Activated CD8-positive, alpha-beta memory T cell treated with anti-CD3 and anti-CD28 coated beads, Interleukin-2, amount 50 U/mL, for 1 hour (primary cell): ENCODE results near the gene MEAK7.
A peak's percentile ranks its signal among the peaks of the same experiment; 100 is the strongest.

Source experiments
- DNase-seq: peaks from one replicate; pipeline ENCODE4 v3.0.0-alpha.2; 2020; ENCODE audit errors: extremely low read depth

Gene MEAK7

DNA sequence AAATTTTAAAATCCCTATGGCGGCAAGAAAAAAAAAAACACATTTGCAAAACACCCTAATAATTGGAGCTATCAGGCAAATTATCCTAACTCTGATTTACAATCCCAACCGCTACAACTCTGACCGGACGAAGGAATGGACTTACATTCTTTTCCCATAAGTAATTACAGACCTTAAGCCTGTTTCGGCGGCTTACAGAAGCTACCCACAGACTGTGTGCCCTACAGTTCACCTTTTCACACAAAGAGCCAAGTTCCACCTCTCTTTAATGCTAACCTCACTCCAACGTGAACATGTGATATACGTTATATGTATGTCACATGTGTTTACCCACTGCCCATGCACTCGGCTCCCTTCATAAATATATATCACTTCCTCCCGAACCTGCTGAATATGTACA lies 8.7 kb upstream of the MEAK7 start:
- DNase-seq, result no peak

DNA sequence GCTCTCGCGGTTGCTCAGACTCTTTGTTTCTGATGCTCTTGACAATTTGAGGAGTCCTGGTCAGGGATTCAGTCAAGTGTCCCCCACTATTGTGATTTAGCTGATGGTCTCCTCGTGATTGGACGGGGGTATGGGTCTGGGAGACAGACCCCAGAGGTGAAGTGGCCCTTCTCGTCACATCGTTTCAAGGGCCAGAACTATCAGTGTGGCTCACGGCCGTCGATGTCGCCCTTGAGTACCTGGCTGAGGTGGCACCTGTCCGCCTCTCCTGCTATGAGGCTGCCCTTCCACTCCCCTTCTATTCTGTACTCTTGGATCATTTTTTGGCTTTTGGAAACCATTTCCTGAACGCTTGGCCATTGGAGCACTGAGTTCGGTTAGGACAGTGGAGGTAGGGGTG lies 7.4 kb upstream of the MEAK7 start:
- DNase-seq, result no peak

DNA sequence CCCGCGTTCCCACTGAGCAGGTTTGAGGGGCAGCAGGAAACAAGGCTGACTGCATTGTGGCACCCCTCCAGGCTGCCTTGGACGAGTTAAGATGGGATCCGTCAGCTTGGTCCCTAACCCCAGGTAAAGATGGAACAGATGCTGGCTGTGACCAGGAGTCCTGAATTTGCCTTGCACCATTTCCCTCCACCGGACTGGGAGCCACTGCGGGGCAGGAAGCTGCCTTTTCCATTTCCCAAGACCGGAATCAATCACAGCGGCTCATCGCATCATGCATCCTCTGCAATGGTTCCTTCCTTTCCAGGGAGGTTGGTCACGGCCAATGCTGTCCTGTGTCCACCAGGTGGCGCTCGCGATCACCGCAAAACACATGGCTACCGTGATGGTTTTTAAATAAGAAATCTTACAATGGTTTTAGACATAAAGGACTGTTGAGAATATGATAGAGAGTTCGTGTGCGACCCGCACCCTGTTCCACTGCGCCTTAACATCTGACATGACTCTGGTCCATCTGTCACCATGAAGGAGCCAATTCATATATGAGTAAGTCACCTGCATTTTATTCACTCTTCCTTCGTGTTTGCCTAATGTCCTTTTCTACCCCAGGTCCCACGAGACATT lies 6.8 kb upstream of the MEAK7 start:
- peak; percentile 58 for DNase-seq

DNA sequence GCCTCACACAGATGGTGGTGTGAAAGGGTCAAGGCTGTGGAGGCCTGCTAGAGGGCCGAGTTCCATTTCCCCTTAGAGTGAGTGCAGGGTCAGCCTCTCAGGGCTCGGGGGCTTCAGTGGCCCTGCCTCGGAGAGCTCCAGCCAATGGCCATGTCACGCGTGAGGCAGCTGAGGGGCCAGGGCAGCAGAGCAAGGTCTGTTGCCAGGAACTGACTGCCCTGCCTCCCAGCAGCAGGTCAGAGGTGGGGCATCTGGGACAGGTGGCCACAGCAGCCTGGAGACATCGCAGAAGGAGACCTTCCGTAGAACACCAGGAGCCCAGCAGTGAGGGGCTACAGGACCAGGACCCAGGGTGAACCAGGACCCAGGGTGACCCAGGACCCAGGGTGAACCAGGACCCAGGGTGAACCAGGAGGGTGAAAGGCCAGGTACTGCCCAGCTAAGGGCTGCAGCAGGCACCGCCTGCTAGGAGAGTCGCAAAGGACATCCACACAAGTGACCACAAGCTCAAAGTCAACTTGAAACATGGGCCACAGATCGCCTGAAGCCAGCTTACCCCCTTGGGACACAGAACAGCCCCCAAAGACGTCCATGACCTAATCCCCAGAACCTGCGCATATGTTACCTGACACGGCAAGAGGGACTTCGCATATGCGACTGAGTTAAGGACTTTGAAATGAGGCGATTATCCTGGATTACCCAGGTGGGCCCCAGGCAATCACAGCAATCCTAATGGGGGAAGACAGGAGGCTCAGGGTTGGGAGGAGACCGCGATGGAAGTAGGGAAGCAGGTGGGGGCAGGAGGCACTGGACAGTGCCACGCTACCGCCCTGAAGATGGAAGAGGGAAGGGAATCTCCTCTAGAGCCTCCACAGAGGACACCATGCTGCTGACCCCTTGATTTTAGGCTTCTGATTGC lies 4.8 kb upstream of the MEAK7 start:
- no peak for DNase-seq

DNA sequence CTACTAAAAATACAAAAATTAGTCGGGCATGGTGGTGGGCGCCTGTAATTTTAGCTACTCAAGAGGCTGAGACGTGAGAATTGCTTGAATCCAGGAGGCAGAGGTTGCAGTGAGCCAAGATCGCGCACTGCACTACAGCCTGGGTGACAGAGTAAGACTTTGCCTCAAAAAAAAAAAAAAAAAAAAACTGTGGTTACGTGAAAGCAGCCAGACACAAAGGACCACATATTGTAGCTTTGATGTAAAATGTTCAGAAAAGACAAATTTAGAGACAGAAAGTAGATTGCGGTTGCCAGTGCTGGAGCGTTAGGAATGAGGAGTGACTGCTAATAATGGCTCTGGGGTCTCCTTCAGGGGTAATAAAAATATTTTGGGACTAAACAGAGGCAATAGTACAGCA lies 4.0 kb upstream of the MEAK7 start:
- no peak for DNase-seq

DNA sequence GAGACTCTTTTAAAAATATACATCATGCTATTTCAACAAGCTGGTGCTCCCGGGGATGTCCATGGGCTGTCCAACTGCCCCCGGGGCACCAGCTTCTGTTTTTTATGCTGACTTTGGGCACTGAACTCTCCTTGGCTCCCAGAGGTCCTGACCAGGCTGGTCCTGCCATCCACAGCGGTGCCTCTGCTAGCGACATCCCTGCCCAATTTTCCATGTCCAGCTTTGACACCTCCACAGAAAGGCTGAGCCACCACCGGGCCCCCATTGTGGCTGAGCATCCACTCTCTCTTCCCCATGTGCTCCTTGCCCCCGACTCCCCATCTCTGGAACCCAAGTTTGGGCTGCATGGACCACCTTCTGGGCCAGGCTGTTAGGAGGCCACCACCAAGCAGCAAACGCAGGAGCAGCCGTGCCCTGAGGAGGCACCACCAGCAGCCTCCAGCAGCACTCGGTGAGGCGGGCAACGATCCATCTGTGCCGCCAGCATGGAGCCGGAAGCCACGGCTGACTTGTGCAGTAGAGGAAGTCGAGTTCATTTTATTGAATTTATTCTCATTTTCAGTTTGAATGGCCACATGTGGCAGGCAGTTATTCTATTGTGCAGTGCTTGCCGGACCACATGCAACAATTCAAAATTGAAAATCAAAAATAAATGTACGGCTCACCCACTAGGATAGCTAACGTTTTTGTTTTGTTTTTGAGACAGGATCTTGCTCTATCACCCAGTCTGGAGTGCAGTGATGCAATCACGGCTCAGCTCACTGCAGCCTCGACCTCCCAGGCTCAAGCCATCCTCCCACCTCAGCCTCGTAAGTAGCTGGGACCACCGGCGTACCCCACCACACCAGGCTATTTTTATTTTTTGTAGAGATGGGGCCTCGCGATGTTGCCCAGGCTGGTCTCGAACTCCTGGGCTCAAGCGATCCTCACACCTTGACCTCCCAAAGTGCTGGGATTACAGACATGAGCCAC lies 2.8 kb upstream of the MEAK7 start:
- no peak for DNase-seq

DNA sequence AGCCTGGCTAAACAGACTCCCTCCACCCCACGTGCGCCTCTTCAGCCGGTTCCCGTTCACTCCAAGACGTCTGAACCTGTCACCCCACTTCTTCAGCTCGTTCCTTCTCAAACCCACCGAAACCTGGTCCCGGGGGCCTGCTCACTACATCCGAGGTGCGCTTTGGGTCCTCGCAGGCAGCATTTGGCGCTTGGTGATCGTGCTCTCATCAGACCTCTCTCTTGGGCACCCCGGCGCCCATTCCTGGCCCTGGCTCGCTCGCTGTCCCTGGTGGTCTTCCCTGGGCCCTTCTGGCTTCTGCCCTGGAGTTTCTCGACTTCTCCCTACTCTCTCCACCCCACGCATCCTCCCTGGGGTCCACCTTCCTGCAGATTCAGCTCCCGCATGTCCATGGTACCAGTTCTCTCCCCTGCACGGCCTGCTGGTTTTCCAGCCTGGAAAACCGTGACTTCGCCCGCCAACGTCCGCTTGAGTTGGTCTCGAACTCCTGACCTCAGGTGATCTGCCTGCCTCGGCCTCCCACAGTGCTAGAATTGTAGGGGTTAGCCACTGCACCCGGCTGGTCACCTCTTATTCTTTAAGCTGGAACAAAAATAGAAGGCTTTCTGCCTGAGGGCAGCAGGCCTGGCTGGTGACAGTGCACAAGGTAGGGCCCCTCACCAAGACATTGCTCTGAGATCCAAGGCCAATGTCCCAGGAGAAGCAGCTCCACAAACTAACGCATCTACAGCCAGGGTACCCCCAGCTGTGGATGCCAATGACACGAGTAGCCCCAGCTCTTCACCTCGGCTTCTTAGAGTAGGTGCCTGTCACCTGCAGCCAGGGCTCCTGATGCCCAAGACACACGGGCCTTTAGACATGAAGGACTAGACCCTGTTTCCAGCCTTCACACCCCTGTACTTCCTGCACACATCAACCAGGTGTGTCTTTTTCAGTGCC lies 1.1 kb upstream of the MEAK7 start:
- no peak for DNase-seq

DNA sequence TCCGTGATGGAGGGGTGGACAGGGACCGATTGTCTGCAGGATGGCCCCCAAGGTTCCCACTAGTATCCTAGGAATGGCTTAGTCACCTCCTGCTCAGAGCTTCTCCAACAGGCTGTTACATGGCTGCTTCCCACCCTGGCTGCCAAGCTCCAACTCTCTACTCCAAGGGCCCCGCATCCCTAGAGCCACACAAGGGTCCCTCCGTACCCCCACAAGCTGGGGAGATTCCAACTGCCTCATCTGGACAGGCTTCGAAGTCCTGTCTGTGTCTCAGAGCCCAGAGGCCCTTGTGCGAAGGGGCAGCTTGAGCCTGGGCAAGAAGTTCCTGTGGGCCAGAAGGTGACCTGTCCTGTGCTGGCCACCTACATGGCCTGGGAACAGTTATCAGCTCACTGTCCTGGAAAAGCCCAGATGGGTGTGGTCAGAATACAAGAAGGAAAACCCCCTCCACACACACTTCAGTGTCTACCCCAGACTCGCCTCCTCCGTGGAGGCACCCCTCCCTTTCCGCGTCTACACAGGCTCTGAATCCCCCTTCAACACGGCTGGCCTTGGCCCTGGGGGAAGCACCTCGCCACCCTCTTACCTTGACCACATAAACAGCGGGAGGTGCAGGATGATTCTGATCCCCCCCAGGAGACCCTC lies 586 bp downstream of the MEAK7 start:
- DNase-seq, result no peak

DNA sequence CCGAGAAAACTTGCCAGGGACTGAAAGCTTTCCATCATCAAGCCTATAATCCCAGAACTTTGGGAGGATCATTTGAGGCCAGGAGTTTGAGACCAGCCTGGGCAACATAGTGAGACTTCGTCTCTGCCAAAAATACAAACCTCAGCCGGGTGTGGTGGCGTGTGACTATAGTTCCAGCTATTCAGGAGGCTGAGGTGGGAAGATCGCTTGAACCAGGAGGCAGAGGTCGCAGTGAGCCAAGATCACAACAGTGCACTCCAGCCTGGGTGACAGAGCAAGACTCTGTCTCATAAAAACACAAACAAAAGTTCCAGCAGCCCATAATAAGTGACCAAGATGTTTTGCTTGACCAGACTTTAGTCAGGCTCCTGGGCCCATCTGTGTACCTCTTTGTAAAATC lies 1.9 kb downstream of the MEAK7 start:
- DNase-seq, result no peak

DNA sequence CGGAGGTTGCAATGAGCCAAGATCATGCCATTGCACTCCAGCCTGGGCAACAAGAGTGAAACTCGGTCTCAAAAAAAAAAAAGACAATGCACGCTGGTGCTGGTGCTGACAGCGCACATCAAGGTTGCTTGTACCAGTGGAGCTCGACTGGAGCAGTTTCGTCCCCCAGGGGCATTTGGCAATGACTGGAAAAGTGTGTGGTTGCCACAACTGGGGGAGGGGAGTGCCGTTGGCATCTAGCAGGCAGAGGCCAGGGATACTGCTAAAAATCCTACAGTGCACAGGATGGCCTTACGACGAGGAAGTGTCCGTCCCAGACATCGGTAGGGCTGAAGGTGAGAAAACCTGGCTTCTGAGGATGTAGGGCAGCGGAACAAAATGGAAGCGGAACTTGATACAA lies 2.4 kb downstream of the MEAK7 start:
- no peak for DNase-seq

DNA sequence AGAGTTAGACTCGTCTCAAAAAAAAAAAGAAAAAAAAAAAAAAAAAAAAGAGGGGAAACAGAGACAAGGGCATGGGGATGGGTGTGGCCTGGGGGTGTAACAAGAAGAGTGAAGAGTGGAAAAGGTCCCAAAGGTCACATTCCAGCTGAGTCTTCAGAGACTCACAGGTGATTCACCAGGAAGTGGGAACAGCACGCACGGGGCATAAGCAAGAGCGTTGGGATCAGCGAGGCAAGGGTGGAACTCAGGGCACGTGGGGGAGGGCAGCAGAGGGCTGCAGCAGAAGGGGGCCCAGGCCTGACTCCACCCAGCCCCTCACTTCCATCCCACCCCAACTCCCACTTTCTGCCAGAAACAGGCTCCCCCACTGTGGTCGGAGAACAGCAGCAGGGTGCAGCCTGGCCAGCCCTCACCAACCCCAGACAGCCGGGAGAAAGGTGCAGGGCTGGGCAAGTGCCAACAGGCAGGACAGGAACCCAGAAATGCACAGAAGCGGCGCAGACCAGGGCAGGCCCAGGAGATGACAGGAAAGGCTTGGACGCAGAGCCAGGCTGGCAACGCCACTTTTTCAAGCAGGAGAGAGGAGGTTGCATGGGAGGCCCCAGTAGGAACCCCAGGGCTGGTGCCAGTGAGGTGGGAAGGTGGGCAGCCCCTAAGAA lies 3.3 kb downstream of the MEAK7 start:
- DNase-seq, result no peak

DNA sequence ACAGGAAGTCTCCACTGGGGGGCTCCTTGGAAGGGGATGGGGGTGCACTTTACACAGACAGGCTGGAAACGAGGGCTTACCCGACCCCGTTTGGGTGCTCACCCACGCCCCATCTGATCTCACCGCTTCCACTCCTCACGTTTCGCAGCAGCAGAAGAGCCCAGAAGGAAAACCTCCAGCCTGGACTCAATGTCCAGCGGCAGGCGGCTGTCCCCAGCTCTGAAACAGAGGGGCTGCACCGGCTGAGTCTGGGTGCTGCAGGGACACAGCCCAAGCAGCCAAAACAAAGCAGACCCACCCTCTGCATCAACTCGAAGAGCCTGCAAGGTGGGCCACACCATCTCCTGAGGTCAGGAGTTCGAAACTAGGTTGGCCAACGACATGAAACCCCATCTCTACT lies 3.9 kb downstream of the MEAK7 start:
- DNase-seq, result no peak

DNA sequence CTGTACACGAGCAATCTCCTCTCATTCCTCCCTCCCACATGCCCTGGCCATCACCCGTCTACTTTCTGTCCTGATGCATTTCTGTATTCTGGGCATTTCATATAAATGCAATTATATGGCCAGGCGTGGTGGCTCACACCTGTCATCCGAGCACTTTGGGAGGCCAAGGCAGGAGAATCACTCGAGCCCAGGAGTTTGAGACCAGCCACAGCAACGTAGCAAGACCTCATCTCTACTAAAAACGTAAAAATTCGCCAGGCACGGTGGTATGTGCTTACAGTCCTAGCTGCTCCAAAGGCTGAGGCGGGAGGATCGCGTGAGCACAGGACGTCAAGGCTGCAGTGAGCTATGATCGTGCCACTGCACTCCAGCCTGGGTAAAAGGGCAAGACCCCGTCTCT lies 4.8 kb downstream of the MEAK7 start:
- no peak for DNase-seq

DNA sequence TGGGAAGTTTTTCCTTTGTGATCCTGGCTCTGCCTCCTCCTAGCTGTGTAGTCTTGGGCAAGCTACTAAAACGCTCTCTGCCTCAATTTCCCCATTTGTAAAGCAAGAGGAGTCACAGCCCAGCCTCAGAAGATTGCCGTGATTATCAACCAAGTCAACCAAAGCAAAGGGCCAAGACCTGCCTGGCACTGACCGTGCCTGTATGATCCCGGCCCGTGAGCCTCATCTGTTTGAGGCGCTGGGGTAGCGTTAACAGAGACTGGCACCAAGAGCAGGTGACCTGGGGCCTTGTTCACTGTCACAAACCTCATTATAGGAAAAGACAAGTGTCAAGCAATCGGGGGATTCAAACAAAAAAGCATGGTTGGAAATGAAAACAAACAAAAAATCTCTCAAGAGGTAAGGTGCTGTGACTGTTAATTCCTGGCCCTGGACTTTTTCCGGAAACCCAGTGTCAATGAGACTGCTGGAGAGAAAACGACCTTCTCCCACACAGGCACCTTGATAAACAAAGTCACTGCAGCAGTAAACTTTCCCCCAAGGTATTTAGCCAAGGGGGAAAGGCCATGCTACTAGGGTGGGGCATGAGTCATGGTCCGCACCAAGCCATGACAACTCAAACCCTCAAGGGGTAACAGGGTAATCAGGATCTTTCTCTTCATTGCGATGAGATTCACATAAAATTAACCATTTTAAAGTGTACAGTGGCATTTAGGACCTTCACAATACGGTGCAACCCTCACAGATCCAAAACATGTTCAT lies 5.4 kb downstream of the MEAK7 start:
- no peak for DNase-seq

DNA sequence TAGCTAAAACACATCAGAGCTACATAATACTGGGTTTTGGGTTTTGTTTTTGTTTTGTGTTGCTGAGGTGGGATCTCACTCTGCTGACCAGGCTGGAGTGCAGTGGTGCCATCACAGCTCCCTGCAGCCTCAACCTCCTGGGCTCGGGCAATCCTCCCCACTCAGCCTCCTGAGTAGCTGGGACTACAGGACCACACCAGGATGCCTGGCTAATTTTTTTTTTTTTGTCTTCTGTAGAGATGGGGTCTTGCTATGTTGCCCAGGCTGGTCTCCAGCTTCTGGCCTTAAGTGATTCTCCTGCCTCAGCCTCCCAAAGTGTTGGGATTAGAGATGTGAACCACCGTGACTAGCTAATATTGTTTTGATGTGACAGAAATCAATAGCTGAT lies 6.2 kb downstream of the MEAK7 start:
- DNase-seq, result no peak

DNA sequence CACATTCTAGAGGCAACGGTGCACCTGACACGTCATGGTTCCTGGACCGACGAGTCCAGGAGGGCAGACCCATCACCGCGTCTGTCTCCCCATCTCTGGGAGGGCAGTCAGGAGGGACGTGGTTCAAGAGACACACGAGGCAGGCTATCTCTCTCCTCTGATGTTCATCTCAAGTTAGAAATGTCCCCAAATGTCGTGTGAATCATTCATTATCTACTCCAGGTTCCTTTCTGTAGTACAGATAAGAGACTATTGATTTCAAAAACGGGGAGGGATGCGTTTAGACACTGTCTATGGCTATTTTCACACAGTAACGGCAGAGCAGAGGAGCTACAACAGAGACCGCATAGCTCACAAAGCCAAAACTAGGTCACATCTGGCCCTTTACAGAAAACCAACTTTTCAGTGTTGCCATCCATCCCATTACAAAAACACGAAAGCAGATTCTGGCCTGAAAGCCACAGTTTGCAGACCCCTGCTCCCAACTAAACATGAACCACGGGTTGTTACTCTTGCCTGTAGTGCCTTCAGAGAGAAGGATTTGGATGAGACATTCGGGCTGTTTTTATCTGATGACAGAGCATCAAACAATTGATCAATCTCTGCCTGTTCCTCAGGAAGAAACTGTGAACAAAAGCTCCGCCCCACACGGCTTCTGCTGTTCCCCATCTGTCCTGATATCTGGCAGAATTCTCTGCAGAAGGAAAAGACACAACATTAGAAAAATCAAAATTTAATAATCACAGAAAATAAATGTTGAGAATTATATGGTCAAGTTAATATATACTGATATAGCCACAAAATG lies 6.8 kb downstream of the MEAK7 start:
- DNase-seq, result no peak

DNA sequence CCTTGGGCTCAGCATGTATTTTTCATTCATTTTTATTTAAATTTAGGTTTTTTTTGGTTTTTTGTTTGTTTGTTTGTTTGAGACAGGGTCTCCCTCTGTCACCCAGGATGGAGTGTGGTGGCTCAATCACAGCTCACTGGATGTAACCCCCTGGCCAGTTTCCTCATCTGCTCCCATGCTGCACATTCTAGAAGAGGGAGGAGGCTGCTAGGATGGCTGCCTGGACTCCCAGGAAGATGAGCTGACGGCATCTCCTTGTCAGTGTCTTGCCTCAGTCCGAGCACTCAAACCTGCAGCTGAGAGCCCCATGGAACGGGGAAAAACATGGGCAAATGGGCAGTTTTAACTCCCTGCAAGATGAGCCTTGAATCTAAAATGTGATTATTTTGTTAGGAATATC lies 7.5 kb downstream of the MEAK7 start:
- no peak for DNase-seq

DNA sequence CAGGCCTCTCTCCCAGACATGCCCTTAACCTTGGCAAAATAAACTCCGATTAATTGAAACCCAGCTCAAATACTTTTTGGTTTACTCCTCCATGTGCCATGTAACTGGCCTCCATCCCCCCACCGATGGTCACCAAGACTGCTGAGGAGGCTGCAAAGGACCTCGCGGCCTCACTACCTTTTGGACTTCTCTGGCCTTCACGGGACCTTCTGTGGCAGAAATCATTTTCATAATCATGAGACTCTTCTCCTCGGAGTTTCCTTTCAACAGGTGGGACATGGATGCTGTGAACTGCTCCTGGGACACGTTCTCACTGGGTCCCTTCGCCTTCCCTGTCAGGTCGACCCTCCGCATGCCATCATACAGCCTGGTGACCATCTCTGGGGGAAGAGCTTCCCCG lies 9.0 kb downstream of the MEAK7 start:
- no peak for DNase-seq

DNA sequence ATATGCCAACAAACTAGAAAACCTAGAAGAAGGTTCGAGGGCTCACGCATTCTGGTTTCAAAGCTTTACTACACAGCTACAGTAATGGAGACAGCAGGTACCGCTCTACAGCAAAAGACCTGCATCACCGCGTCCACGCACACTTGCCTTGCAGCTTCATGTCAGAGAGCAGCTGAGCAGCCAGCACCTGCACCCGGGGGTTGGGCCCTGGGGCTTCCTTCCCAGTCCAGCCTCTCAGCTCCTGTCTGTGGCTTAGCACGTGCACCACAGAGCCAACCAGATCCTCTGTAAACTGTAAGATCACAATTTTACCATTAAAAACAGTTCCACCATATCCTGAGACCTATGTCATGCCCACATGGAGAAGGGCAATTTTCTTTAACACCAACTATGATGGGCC lies 15.3 kb downstream of the MEAK7 start:
- no peak for DNase-seq
